Peyer's patch (tissue), 4 donors: ENCODE measurements around the gene IL5RA.

Source experiments
- CTCF ChIP-seq, 6 experiments: fragments of 450-650 bp in 4 of 6; fragments of 200-600 bp in 2 of 6; sonication (generic) in 1 of 6; IDR thresholded peaks; one replicate each; pipeline ENCODE4 v1.5.1; 2017 to 2019; ENCODE audit warnings: antibody characterized with exemption in 6 of 6, mild to moderate bottlenecking in 3 of 6, moderate library complexity in 1 of 6
- POLR2A ChIP-seq, 2 donors: fragments of 450-650 bp; IDR thresholded peaks; one replicate each; pipeline ENCODE4 v1.5.1; 2017; ENCODE audit warnings: antibody characterized with exemption in 2 of 2, mild to moderate bottlenecking in 2 of 2, moderate library complexity in 2 of 2

- TF ChIP-seq CTCF (IDR thresholded peaks at IDR 0.05) (no peak), POLR2A (IDR thresholded peaks at IDR 0.05) (no peak)
These were observed 521 bp downstream of the IL5RA start for GRCh38 chr3:3109407-3110298.
